WTC11 (cell line): Measurements from ENCODE around the gene SVIL. TPM values are rescaled to one million over a fixed set of nuclear protein-coding genes. Genes with fewer than 3 reads are reported as not detected.

Experiments used
- ATAC-seq: fragments of 200-7000 bp; cut with Tn5 transposase; 2 replicates; pipeline ENCODE4 v1.10.0; 2021; ENCODE audit warnings: mild to moderate bottlenecking, moderate library complexity
- CTCF ChIA-PET: fragments of 300-600 bp; sonication (Branson Sonifier 250); formaldehyde crosslinking; loops from one replicate; lab custom pipeline; 2021; ENCODE audit warnings: antibody characterized with exemption; lab: Charles Lee
- POLR2A ChIA-PET: fragments of 350-600 bp; sonication (Branson Sonifier 250); formaldehyde crosslinking; loops from one replicate; lab custom pipeline; 2021; ENCODE audit warnings: antibody characterized with exemption; lab: Charles Lee
- DNase-seq: peaks from one replicate; pipeline ENCODE4 v3.0.0; 2021; ENCODE audit warnings: low spot score
- H3K27ac Mint-ChIP-seq: 2 replicates; pipeline ENCODE4 v1.8.0; 2021; ENCODE audit warnings: mixed read lengths
- H3K27me3 Mint-ChIP-seq: 2 replicates; pipeline ENCODE4 v1.8.0; 2021; ENCODE audit warnings: low read depth, mild to moderate bottlenecking, moderate library complexity, mixed read lengths
- H3K36me3 Mint-ChIP-seq: 2 replicates; pipeline ENCODE4 v1.8.0; 2021; ENCODE audit warnings: mixed read lengths
- H3K4me1 Mint-ChIP-seq: 2 replicates; pipeline ENCODE4 v1.8.0; 2022; ENCODE audit warnings: mixed read lengths
- H3K4me3 Mint-ChIP-seq: 2 replicates; pipeline ENCODE4 v1.8.0; 2021; ENCODE audit warnings: mild to moderate bottlenecking, moderate library complexity, mixed read lengths
- H3K9me3 Mint-ChIP-seq: 2 replicates; pipeline ENCODE4 v1.8.0; 2021; ENCODE audit warnings: mixed read lengths
- CBFB ChIP-seq: sonication (generic); formaldehyde crosslinking; IDR thresholded peaks from 2 replicates; pipeline ENCODE4 v1.8.1; 2022; ENCODE audit warnings: mild to moderate bottlenecking, low read depth, missing genetic modification reagents
- CREM ChIP-seq: sonication (generic); formaldehyde crosslinking; IDR thresholded peaks from 2 replicates; pipeline ENCODE4 v1.8.1; 2022; ENCODE audit warnings: mild to moderate bottlenecking, missing genetic modification reagents, moderate library complexity
- JUN ChIP-seq: sonication (generic); formaldehyde crosslinking; IDR thresholded peaks from 2 replicates; pipeline ENCODE4 v1.8.0; 2023; ENCODE audit warnings: mild to moderate bottlenecking, missing genetic modification reagents
- MXD4 ChIP-seq: fragments of 250-450 bp; sonication (Bioruptor Pico); IDR thresholded peaks from 2 replicates; pipeline ENCODE4 v1.8.0; 2021; ENCODE audit warnings: mild to moderate bottlenecking, moderate library complexity, borderline replicate concordance
- NFE2L1 ChIP-seq: sonication (generic); formaldehyde crosslinking; IDR thresholded peaks from 2 replicates; pipeline ENCODE4 v1.8.1; 2023; ENCODE audit warnings: missing genetic modification reagents
- PRRX2 ChIP-seq: fragments of 250-450 bp; sonication (Bioruptor Pico); IDR thresholded peaks from 2 replicates; pipeline ENCODE4 v1.8.0; 2021; ENCODE audit warnings: mild to moderate bottlenecking
- SMAD4 ChIP-seq: sonication (generic); formaldehyde crosslinking; IDR thresholded peaks from 2 replicates; pipeline ENCODE4 v1.8.0; 2022; ENCODE audit warnings: mild to moderate bottlenecking, missing genetic modification reagents
- TCF7 ChIP-seq: sonication (generic); formaldehyde crosslinking; IDR thresholded peaks from 2 replicates; pipeline ENCODE4 v1.8.0; 2022; ENCODE audit warnings: mild to moderate bottlenecking, low read depth, missing genetic modification reagents, moderate library complexity
- TEAD1 ChIP-seq: sonication (generic); formaldehyde crosslinking; IDR thresholded peaks from 2 replicates; pipeline ENCODE4 v1.8.0; 2022; ENCODE audit warnings: mild to moderate bottlenecking, missing genetic modification reagents
- ZBTB21 ChIP-seq: sonication (generic); formaldehyde crosslinking; IDR thresholded peaks from 2 replicates; pipeline ENCODE4 v1.8.1; 2023; ENCODE audit warnings: mild to moderate bottlenecking, missing genetic modification reagents, borderline replicate concordance
- ZNF121 ChIP-seq: sonication (generic); formaldehyde crosslinking; IDR thresholded peaks from 2 replicates; pipeline ENCODE4 v1.8.0; 2023; ENCODE audit warnings: missing genetic modification reagents
- ZNF416 ChIP-seq: fragments of 250-450 bp; sonication (Bioruptor Pico); IDR thresholded peaks from 2 replicates; pipeline ENCODE4 v1.9.0; 2021; ENCODE audit warnings: mild to moderate bottlenecking, inconsistent platforms
- ZNF423 ChIP-seq: fragments of 250-450 bp; sonication (Bioruptor Pico); IDR thresholded peaks from 2 replicates; pipeline ENCODE4 v2.1.2; 2022; ENCODE audit warnings: mild to moderate bottlenecking, moderate library complexity
- total RNA-seq: library from RNA; stranded (reverse); gene quantifications from 3 replicates; pipeline ENCODE4 v1.2.3, GENCODE V29; 2021
- TF ChIP-seq, protein P1 (sequence below): sonication (generic); formaldehyde crosslinking; IDR thresholded peaks from 2 replicates; pipeline ENCODE4 v1.8.1; 2023; ENCODE audit warnings: mild to moderate bottlenecking, moderate library complexity, missing genetic modification reagents
- TF ChIP-seq, protein P2 (sequence below): fragments of 250-450 bp; sonication (Bioruptor Pico); IDR thresholded peaks from 2 replicates; pipeline ENCODE4 v1.9.0; 2021; ENCODE audit warnings: mild to moderate bottlenecking, borderline replicate concordance
- TF ChIP-seq, protein P3 (sequence below): sonication (generic); formaldehyde crosslinking; IDR thresholded peaks from 2 replicates; pipeline ENCODE4 v1.8.0; 2022; ENCODE audit warnings: mild to moderate bottlenecking, missing genetic modification reagents
- TF ChIP-seq, protein P4 (sequence below): sonication (generic); formaldehyde crosslinking; IDR thresholded peaks from 2 replicates; pipeline ENCODE4 v1.8.1; 2023; ENCODE audit warnings: mild to moderate bottlenecking, missing genetic modification reagents, moderate library complexity
- TF ChIP-seq, protein P5 (sequence below): fragments of 250-450 bp; sonication (Bioruptor Pico); IDR thresholded peaks from 2 replicates; pipeline ENCODE4 v1.8.0; 2021; ENCODE audit warnings: mild to moderate bottlenecking
- TF ChIP-seq, protein P6 (sequence below): fragments of 250-450 bp; sonication (Bioruptor Pico); IDR thresholded peaks from 2 replicates; pipeline ENCODE4 v1.9.0; 2021; ENCODE audit warnings: mild to moderate bottlenecking
- TF ChIP-seq, protein P7 (sequence below): sonication (generic); formaldehyde crosslinking; IDR thresholded peaks from 2 replicates; pipeline ENCODE4 v1.8.1; 2023; ENCODE audit warnings: mild to moderate bottlenecking, missing genetic modification reagents
- TF ChIP-seq, protein P8 (sequence below): sonication (generic); formaldehyde crosslinking; IDR thresholded peaks from 2 replicates; pipeline ENCODE4 v1.8.1; 2022; ENCODE audit warnings: missing genetic modification reagents, borderline replicate concordance

Gene SVIL
- total RNA-seq, 1 experiment from 2014 or later = 27.1 TPM

DNA sequence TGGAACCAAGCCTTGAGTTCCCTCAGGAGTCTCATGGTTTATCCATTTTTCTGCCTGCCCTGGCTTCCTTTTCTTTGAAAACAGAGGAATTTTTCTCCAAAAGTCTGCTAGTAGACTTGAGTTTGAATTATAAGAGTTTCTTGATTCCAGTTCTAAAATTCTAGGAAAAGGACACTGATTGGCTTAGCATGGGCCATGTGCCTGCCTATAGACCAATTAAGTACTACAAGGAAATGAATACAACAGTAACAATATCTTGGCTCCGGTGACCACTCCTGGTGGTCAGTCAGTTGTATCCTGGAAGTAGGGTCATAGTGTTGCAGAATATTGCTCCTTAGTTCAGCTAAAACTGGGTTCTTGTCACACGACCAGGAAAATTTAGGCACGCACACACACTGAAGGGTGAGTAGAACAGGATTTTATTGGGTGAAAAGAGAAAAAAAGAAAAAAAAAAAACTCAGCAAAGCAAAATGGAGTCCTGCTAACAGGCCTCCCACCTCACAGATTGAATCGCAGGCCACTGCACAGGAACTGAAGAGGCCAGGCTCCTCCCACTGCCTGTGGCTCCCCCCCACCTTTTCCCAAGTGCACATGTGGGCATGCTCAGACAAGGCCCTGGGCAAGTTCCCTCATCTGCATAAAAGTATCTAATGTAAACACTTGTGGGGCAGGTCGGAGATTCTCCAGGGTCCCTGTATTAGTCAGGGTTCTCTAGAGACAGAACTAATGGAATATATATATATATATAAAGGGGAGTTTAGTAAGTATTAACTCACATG, 190.8 kb downstream of the SVIL start:
- peaks cover 16% of the 10 kb centered on the region for H3K36me3 Mint-ChIP-seq
- H3K27me3 Mint-ChIP-seq = peaks cover 3% of the 10 kb centered on the region
- POLR2A ChIA-PET = no interaction called here
- peaks cover 26% of the 10 kb centered on the region for H3K9me3 Mint-ChIP-seq
- no peak overlapping the region for H3K4me3 Mint-ChIP-seq
- H3K27ac Mint-ChIP-seq = no peak overlapping the region
- TF ChIP-seq TCF7 (no peak), ZBTB21 (CRISPR knock-in tag) (no peak), PRRX2 (CRISPR knock-in tag) (no peak), CBFB (CRISPR knock-in tag) (no peak), SMAD4 (CRISPR knock-in tag) (no peak), CREM (CRISPR knock-in tag) (no peak), ZNF423 (CRISPR knock-in tag) (no peak), ZNF121 (CRISPR knock-in tag) (no peak)
- TF ChIP-seq, protein P1, sequence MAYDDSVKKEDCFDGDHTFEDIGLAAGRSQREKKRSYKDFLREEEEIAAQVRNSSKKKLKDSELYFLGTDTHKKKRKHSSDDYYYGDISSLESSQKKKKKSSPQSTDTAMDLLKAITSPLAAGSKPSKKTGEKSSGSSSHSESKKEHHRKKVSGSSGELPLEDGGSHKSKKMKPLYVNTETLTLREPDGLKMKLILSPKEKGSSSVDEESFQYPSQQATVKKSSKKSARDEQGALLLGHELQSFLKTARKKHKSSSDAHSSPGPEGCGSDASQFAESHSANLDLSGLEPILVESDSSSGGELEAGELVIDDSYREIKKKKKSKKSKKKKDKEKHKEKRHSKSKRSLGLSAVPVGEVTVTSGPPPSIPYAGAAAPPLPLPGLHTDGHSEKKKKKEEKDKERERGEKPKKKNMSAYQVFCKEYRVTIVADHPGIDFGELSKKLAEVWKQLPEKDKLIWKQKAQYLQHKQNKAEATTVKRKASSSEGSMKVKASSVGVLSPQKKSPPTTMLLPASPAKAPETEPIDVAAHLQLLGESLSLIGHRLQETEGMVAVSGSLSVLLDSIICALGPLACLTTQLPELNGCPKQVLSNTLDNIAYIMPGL (CRISPR knock-in tag) = no peak
- TF ChIP-seq, protein P2, sequence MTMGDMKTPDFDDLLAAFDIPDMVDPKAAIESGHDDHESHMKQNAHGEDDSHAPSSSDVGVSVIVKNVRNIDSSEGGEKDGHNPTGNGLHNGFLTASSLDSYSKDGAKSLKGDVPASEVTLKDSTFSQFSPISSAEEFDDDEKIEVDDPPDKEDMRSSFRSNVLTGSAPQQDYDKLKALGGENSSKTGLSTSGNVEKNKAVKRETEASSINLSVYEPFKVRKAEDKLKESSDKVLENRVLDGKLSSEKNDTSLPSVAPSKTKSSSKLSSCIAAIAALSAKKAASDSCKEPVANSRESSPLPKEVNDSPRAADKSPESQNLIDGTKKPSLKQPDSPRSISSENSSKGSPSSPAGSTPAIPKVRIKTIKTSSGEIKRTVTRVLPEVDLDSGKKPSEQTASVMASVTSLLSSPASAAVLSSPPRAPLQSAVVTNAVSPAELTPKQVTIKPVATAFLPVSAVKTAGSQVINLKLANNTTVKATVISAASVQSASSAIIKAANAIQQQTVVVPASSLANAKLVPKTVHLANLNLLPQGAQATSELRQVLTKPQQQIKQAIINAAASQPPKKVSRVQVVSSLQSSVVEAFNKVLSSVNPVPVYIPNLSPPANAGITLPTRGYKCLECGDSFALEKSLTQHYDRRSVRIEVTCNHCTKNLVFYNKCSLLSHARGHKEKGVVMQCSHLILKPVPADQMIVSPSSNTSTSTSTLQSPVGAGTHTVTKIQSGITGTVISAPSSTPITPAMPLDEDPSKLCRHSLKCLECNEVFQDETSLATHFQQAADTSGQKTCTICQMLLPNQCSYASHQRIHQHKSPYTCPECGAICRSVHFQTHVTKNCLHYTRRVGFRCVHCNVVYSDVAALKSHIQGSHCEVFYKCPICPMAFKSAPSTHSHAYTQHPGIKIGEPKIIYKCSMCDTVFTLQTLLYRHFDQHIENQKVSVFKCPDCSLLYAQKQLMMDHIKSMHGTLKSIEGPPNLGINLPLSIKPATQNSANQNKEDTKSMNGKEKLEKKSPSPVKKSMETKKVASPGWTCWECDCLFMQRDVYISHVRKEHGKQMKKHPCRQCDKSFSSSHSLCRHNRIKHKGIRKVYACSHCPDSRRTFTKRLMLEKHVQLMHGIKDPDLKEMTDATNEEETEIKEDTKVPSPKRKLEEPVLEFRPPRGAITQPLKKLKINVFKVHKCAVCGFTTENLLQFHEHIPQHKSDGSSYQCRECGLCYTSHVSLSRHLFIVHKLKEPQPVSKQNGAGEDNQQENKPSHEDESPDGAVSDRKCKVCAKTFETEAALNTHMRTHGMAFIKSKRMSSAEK (CRISPR knock-in tag) = no peak
- TF ChIP-seq, protein P3, sequence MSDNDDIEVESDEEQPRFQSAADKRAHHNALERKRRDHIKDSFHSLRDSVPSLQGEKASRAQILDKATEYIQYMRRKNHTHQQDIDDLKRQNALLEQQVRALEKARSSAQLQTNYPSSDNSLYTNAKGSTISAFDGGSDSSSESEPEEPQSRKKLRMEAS (CRISPR knock-in tag) = no peak
- TF ChIP-seq, protein P4, sequence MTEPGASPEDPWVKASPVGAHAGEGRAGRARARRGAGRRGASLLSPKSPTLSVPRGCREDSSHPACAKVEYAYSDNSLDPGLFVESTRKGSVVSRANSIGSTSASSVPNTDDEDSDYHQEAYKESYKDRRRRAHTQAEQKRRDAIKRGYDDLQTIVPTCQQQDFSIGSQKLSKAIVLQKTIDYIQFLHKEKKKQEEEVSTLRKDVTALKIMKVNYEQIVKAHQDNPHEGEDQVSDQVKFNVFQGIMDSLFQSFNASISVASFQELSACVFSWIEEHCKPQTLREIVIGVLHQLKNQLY (CRISPR knock-in tag) = no peak
- TF ChIP-seq, all 79 proteins: peak for 0
- CTCF ChIA-PET = no interaction called here
- DNase-seq (no peak), ATAC-seq (no peak)
- H3K4me1 Mint-ChIP-seq = peaks cover 31% of the 10 kb centered on the region

DNA sequence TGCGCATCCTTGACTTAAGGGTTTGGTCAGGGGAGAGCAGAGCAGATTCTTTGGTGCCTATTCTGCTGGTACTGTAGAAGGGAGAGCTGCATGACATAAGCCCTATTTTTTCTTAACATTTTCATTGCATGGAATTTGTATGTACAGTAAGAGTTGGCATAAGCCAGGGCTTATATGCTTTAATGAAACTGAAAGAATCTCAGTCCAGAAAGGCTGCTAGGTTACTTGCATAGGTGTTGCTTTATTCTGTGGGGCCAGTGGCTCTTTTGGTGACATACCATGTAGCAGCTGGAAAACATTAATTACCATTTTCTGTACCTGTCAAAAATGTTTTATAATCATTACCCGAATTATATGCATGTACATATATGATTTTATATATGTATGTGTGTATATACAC, 193.8 kb downstream of the SVIL start:
- Mint-ChIP-seq H3K27ac (no peak overlapping the region), H3K4me3 (no peak overlapping the region), H3K27me3 (peaks cover 8% of the 10 kb centered on the region), H3K36me3 (peaks cover 41% of the 10 kb centered on the region), H3K9me3 (peaks cover 56% of the 10 kb centered on the region), H3K4me1 (peaks cover 25% of the 10 kb centered on the region)
- ATAC-seq (no peak), DNase-seq (no peak)
- CTCF ChIA-PET = interaction anchor here (0.9 to 1.7 kb wide), 4 partner anchors 11 to 76 kb away, joined by 3 to 5 read pairs (median 4); no protein-coding TSS in a partner anchor
- POLR2A ChIA-PET = no interaction called here
- TF ChIP-seq ZNF423 (CRISPR knock-in tag) (no peak), ZNF121 (CRISPR knock-in tag) (no peak), JUN (no peak), NFE2L1 (CRISPR knock-in tag) (no peak), PRRX2 (CRISPR knock-in tag) (no peak), MXD4 (CRISPR knock-in tag) (no peak), TEAD1 (CRISPR knock-in tag) (no peak), ZNF416 (CRISPR knock-in tag) (no peak)
- TF ChIP-seq, protein P5, sequence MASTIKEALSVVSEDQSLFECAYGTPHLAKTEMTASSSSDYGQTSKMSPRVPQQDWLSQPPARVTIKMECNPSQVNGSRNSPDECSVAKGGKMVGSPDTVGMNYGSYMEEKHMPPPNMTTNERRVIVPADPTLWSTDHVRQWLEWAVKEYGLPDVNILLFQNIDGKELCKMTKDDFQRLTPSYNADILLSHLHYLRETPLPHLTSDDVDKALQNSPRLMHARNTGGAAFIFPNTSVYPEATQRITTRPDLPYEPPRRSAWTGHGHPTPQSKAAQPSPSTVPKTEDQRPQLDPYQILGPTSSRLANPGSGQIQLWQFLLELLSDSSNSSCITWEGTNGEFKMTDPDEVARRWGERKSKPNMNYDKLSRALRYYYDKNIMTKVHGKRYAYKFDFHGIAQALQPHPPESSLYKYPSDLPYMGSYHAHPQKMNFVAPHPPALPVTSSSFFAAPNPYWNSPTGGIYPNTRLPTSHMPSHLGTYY (CRISPR knock-in tag) = no peak
- TF ChIP-seq, protein P6, sequence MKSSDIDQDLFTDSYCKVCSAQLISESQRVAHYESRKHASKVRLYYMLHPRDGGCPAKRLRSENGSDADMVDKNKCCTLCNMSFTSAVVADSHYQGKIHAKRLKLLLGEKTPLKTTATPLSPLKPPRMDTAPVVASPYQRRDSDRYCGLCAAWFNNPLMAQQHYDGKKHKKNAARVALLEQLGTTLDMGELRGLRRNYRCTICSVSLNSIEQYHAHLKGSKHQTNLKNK (CRISPR knock-in tag) = no peak
- TF ChIP-seq, protein P4 (CRISPR knock-in tag) = no peak
- TF ChIP-seq, protein P7, sequence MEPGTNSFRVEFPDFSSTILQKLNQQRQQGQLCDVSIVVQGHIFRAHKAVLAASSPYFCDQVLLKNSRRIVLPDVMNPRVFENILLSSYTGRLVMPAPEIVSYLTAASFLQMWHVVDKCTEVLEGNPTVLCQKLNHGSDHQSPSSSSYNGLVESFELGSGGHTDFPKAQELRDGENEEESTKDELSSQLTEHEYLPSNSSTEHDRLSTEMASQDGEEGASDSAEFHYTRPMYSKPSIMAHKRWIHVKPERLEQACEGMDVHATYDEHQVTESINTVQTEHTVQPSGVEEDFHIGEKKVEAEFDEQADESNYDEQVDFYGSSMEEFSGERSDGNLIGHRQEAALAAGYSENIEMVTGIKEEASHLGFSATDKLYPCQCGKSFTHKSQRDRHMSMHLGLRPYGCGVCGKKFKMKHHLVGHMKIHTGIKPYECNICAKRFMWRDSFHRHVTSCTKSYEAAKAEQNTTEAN = no peak
- TF ChIP-seq, protein P8, sequence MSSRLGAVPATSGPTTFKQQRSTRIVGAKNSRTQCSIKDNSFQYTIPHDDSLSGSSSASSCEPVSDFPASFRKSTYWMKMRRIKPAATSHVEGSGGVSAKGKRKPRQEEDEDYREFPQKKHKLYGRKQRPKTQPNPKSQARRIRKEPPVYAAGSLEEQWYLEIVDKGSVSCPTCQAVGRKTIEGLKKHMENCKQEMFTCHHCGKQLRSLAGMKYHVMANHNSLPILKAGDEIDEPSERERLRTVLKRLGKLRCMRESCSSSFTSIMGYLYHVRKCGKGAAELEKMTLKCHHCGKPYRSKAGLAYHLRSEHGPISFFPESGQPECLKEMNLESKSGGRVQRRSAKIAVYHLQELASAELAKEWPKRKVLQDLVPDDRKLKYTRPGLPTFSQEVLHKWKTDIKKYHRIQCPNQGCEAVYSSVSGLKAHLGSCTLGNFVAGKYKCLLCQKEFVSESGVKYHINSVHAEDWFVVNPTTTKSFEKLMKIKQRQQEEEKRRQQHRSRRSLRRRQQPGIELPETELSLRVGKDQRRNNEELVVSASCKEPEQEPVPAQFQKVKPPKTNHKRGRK = no peak
- TF ChIP-seq, protein P3 (CRISPR knock-in tag) = no peak
